ENCODE results near the gene ISG20L2.

The ISG20L2 gene

GRCh38 chr1:156772728-156773497 is 44.3 kb upstream of the ISG20L2 start:
- TF ChIP-seq CTCF (IDR thresholded peaks at IDR 0.05; ENCODE audit: insufficient read depth, low read length, poor library complexity, severe bottlenecking) = no peak
- no peak overlapping the region for H3K4me3 ChIP-seq (replicated peaks; ENCODE audit: low read depth, low read length)
- peaks cover 3% of the 10 kb centered on the region for H3K36me3 ChIP-seq (ENCODE audit: control insufficient read depth, insufficient read depth, low read length)
- no peaks in the 10 kb centered on the region for H3K27me3 ChIP-seq (replicated peaks; ENCODE audit: control insufficient read depth, insufficient read depth, low read length)
- no peak for DNase-seq (ENCODE audit: extremely low read depth, insufficient read length)

- H3K27me3 ChIP-seq (replicated peaks; ENCODE audit: control insufficient read depth, insufficient read depth, low read length) = no peaks in the 10 kb centered on the region
- H3K36me3 ChIP-seq (ENCODE audit: control insufficient read depth, insufficient read depth, low read length) = peaks cover 3% of the 10 kb centered on the region
- no peak for DNase-seq (ENCODE audit: extremely low read depth, insufficient read length)
- H3K4me3 ChIP-seq (replicated peaks; ENCODE audit: low read depth, low read length) = no peak overlapping the region
- no peak for TF ChIP-seq CTCF (IDR thresholded peaks at IDR 0.05; ENCODE audit: insufficient read depth, low read length, poor library complexity, severe bottlenecking)
These were observed 43.7 kb upstream of the ISG20L2 start for GRCh38 chr1:156772222-156772621.

- no peak for TF ChIP-seq CTCF (IDR thresholded peaks at IDR 0.05; ENCODE audit: insufficient read depth, low read length, poor library complexity, severe bottlenecking)
- peak overlapping the region; percentile 91 for H3K4me3 ChIP-seq (replicated peaks; ENCODE audit: low read depth, low read length)
- H3K36me3 ChIP-seq (ENCODE audit: control insufficient read depth, insufficient read depth, low read length) = peaks cover 3% of the 10 kb centered on the region
- DNase-seq (ENCODE audit: extremely low read depth, insufficient read length) = no peak
- H3K27me3 ChIP-seq (replicated peaks; ENCODE audit: control insufficient read depth, insufficient read depth, low read length) = no peaks in the 10 kb centered on the region
These were observed 40.2 kb upstream of the ISG20L2 start for GRCh38 chr1:156768610-156769295.

GRCh38 chr1:156767879-156768604 is 39.5 kb upstream of the ISG20L2 start:
- no peaks in the 10 kb centered on the region for H3K27me3 ChIP-seq (replicated peaks; ENCODE audit: control insufficient read depth, insufficient read depth, low read length)
- no peak for TF ChIP-seq CTCF (IDR thresholded peaks at IDR 0.05; ENCODE audit: insufficient read depth, low read length, poor library complexity, severe bottlenecking)
- DNase-seq (ENCODE audit: extremely low read depth, insufficient read length) = peak; percentile 52
- H3K4me3 ChIP-seq (replicated peaks; ENCODE audit: low read depth, low read length) = peak overlapping the region; percentile 91
- peaks cover 3% of the 10 kb centered on the region for H3K36me3 ChIP-seq (ENCODE audit: control insufficient read depth, insufficient read depth, low read length)

- H3K27me3 ChIP-seq (replicated peaks; ENCODE audit: control insufficient read depth, insufficient read depth, low read length) = no peaks in the 10 kb centered on the region
- H3K36me3 ChIP-seq (ENCODE audit: control insufficient read depth, insufficient read depth, low read length) = peaks cover 3% of the 10 kb centered on the region
- H3K4me3 ChIP-seq (replicated peaks; ENCODE audit: low read depth, low read length) = peak within 1 kb of the TSS; percentile 91
- no peak for TF ChIP-seq CTCF (IDR thresholded peaks at IDR 0.05; ENCODE audit: insufficient read depth, low read length, poor library complexity, severe bottlenecking)
- peak; percentile 96 for DNase-seq (ENCODE audit: extremely low read depth, insufficient read length)
These were observed 38.7 kb upstream of the ISG20L2 start, which contains the start of gene PRCC for GRCh38 chr1:156767101-156767878. Gene PRCC (plus strand): TSS chr1:156767535. CDS start chr1:156767772, 237 bp downstream.

Data from GM06990 (cell line).